ENCODE results near the gene MYO18B. TPM values are rescaled to one million over a fixed set of nuclear protein-coding genes. Genes with fewer than 3 reads are reported as not detected.
A peak's percentile ranks its signal among the peaks of the same experiment; 100 is the strongest.

MYO18B gene
- polyA plus RNA-seq, 3 donors = not detected

- intact Hi-C loops (cut with micrococcal nuclease) = no loop called here
These were observed 324.5 kb downstream of the MYO18B start for GRCh38 chr22:26066534-26066933.

GRCh38 chr22:26068571-26068970 lies 326.6 kb downstream of the MYO18B start:
- intact Hi-C loops (cut with micrococcal nuclease) = no loop called here

More at GRCh38 chr22:26066534-26066933, 324.5 kb downstream of the MYO18B start:
- H3K9me3 Mint-ChIP-seq = peaks cover 0 to 2% (median 0%) of the 10 kb centered on the region in 7 donors
- Histone ChIP-seq H2AFZ (ENCODE audit: insufficient read depth, low read depth, low read length, poor library complexity, severe bottlenecking) (no peak overlapping the region), H3K4me3 (replicated peaks in 1 of 3; ENCODE audit: low read depth in 2 of 3, low read length in 3 of 3) (no peak overlapping the region), H3K9ac (ENCODE audit: insufficient read depth, low read length, poor library complexity, severe bottlenecking) (no peak overlapping the region), H3K4me1 (ENCODE audit: control insufficient read depth in 1 of 2, insufficient read depth in 2 of 2, low read length in 2 of 2) (no peaks in the 10 kb centered on the region), H3K79me2 (ENCODE audit: insufficient read depth, low read length) (no peaks in the 10 kb centered on the region), H4K20me1 (ENCODE audit: insufficient read depth, low read length) (no peaks in the 10 kb centered on the region), H3K4me2 (replicated peaks; ENCODE audit: extremely low read depth, low read length, poor library complexity, severe bottlenecking) (no peak overlapping the region), H3K27me3 (ENCODE audit: control insufficient read depth in 2 of 2, insufficient read depth in 2 of 2, low read length in 2 of 2) (peaks cover 7 to 15% of the 10 kb centered on the region in 2 donors), H3K27ac (ENCODE audit: low read depth in 1 of 2, low read length in 2 of 2) (no peak overlapping the region), H3K36me3 (replicated peaks in 1 of 2; ENCODE audit: control insufficient read depth in 1 of 2, insufficient read depth in 2 of 2, low read length in 2 of 2) (no peaks in the 10 kb centered on the region), H3K9me3 (replicated peaks in 1 of 2; ENCODE audit: control insufficient read depth in 1 of 2, insufficient read depth in 1 of 2, low read length in 2 of 2) (no peaks in the 10 kb centered on the region)
- H3K4me3 Mint-ChIP-seq = no peak overlapping the region
- H3K36me3 Mint-ChIP-seq = no peaks in the 10 kb centered on the region
- H3K4me1 Mint-ChIP-seq = no peaks in the 10 kb centered on the region
- TF ChIP-seq CTCF (IDR thresholded peaks at IDR 0.05) = no peak
- no peak for DNase-seq
- peak overlapping the region in 1 of 7 donors; percentile 70 for H3K27ac Mint-ChIP-seq
- peaks cover 17 to 23% (median 19%) of the 10 kb centered on the region in 3 donors for H3K27me3 Mint-ChIP-seq (ENCODE audit: low read depth in 3 of 3)
- 50% methylated on average over 2 of the region's 6 CpGs for WGBS (ENCODE audit: insufficient coverage)

More at GRCh38 chr22:26068571-26068970, 326.6 kb downstream of the MYO18B start:
- H3K4me1 ChIP-seq (ENCODE audit: control insufficient read depth in 1 of 2, insufficient read depth in 2 of 2, low read length in 2 of 2) = no peaks in the 10 kb centered on the region
- H4K20me1 ChIP-seq (ENCODE audit: insufficient read depth, low read length) = no peaks in the 10 kb centered on the region
- DNase-seq = no peak
- Mint-ChIP-seq H3K4me1 (no peaks in the 10 kb centered on the region), H3K36me3 (no peaks in the 10 kb centered on the region), H3K9me3 (peaks cover 0 to 2% (median 0%) of the 10 kb centered on the region in 7 donors), H3K4me3 (no peak overlapping the region), H3K27me3 (ENCODE audit: low read depth in 3 of 3) (peaks cover 17 to 25% (median 19%) of the 10 kb centered on the region in 3 donors), H3K27ac (no peak overlapping the region)
- no peaks in the 10 kb centered on the region for H3K36me3 ChIP-seq (replicated peaks in 1 of 2; ENCODE audit: control insufficient read depth in 1 of 2, insufficient read depth in 2 of 2, low read length in 2 of 2)
- H3K9me3 ChIP-seq (replicated peaks in 1 of 2; ENCODE audit: control insufficient read depth in 1 of 2, insufficient read depth in 1 of 2, low read length in 2 of 2) = no peaks in the 10 kb centered on the region
- H3K27me3 ChIP-seq (ENCODE audit: control insufficient read depth in 2 of 2, insufficient read depth in 2 of 2, low read length in 2 of 2) = peaks cover 7 to 15% of the 10 kb centered on the region in 2 donors
- no peak overlapping the region for H2AFZ ChIP-seq (ENCODE audit: insufficient read depth, low read depth, low read length, poor library complexity, severe bottlenecking)
- no peak overlapping the region for H3K4me2 ChIP-seq (replicated peaks; ENCODE audit: extremely low read depth, low read length, poor library complexity, severe bottlenecking)
- no peaks in the 10 kb centered on the region for H3K79me2 ChIP-seq (ENCODE audit: insufficient read depth, low read length)
- no peak overlapping the region for H3K27ac ChIP-seq (ENCODE audit: low read depth in 1 of 2, low read length in 2 of 2)
- 40% methylated on average over 1 of the region's 3 CpGs for WGBS (ENCODE audit: insufficient coverage)
- no peak overlapping the region for H3K9ac ChIP-seq (ENCODE audit: insufficient read depth, low read length, poor library complexity, severe bottlenecking)
- H3K4me3 ChIP-seq (replicated peaks in 1 of 3; ENCODE audit: low read depth in 2 of 3, low read length in 3 of 3) = no peak overlapping the region
- TF ChIP-seq CTCF (IDR thresholded peaks at IDR 0.05) = no peak
